Osteoblast (primary cell): ENCODE measurements around the gene BAX. TPM values are rescaled to one million over a fixed set of nuclear protein-coding genes. Genes with fewer than 3 reads are reported as not detected.

ENCODE experiments used
- DNase-seq: peaks from one replicate; pipeline ENCODE4 v3.0.0; 2011; ENCODE audit warnings: low spot score, mixed read lengths; ENCODE audit not compliant: insufficient read length; ENCODE audit errors: missing footprints
- H2AFZ ChIP-seq: 2 replicates; pipeline ENCODE4 v1.6.0; 2011; ENCODE audit warnings: mild to moderate bottlenecking, low read length
- H3K27ac ChIP-seq: 2 replicates; pipeline ENCODE4 v1.5.1; 2011; ENCODE audit warnings: mild to moderate bottlenecking, low read depth, low read length, moderate library complexity
- H3K27me3 ChIP-seq: 2 replicates; pipeline ENCODE4 v1.6.0; 2012; ENCODE audit warnings: mild to moderate bottlenecking, control low read depth, inconsistent platforms, low read length, moderate library complexity; ENCODE audit not compliant: insufficient read depth
- H3K36me3 ChIP-seq: 2 replicates; pipeline ENCODE4 v1.5.1; 2011; ENCODE audit warnings: mild to moderate bottlenecking, low read length, control low read depth, moderate library complexity; ENCODE audit not compliant: insufficient read depth
- H3K4me1 ChIP-seq: 2 replicates; pipeline ENCODE4 v1.5.1; 2011; ENCODE audit warnings: mild to moderate bottlenecking, low read length, control low read depth, moderate library complexity; ENCODE audit not compliant: insufficient read depth
- H3K4me2 ChIP-seq: 2 replicates; pipeline ENCODE4 v1.6.0; 2011; ENCODE audit warnings: mild to moderate bottlenecking, low read length; ENCODE audit not compliant: insufficient read depth
- H3K4me3 ChIP-seq: fragments of 200-600 bp; sonication (generic); 3 replicates; pipeline ENCODE4 v1.5.1; 2012; ENCODE audit warnings: mild to moderate bottlenecking, low read length, inconsistent platforms; ENCODE audit not compliant: insufficient read depth
- H3K79me2 ChIP-seq: 2 replicates; pipeline ENCODE4 v1.6.0; 2012; ENCODE audit warnings: mild to moderate bottlenecking, low read length, control low read depth, inconsistent platforms; ENCODE audit not compliant: insufficient read depth
- H3K9me3 ChIP-seq: 2 replicates; pipeline ENCODE4 v1.5.1; 2011; ENCODE audit warnings: low read depth, low read length, control low read depth
- H4K20me1 ChIP-seq: 2 replicates; pipeline ENCODE4 v1.6.0; 2012; ENCODE audit warnings: mild to moderate bottlenecking, low read length, control low read depth; ENCODE audit not compliant: insufficient read depth
- CTCF ChIP-seq: IDR thresholded peaks from 2 replicates; pipeline ENCODE4 v1.5.1; 2011; ENCODE audit warnings: mild to moderate bottlenecking, low read depth, low read length, moderate library complexity; ENCODE audit errors: extremely low read depth
- total RNA-seq: library from RNA; depleted of rRNA; stranded (reverse); fragments of >200 nt; gene quantifications from 2 replicates; pipeline ENCODE4 v1.2.3, GENCODE V29; 2012

BAX gene
- total RNA-seq, 1 donor: 78.9 TPM

GRCh38 chr19:48962849-48963165 is 8.1 kb downstream of the BAX start:
- no peak for TF ChIP-seq CTCF
- Histone ChIP-seq H3K4me3 (no peak overlapping the region), H3K9me3 (no peaks in the 10 kb centered on the region), H2AFZ (no peak overlapping the region), H4K20me1 (peaks cover 24% of the 10 kb centered on the region), H3K4me2 (no peak overlapping the region), H3K27me3 (no peaks in the 10 kb centered on the region), H3K36me3 (peaks cover 26% of the 10 kb centered on the region), H3K79me2 (peaks cover 22% of the 10 kb centered on the region), H3K27ac (no peak overlapping the region), H3K4me1 (peaks cover 33% of the 10 kb centered on the region)
- peak; percentile 80 for DNase-seq

GRCh38 chr19:48963371-48964204 is 8.9 kb downstream of the BAX start:
- Histone ChIP-seq H3K4me3 (peak overlapping the region; percentile 54), H3K27ac (peak overlapping the region; percentile 91), H4K20me1 (peaks cover 29% of the 10 kb centered on the region), H3K9me3 (no peaks in the 10 kb centered on the region), H3K27me3 (no peaks in the 10 kb centered on the region), H3K79me2 (peaks cover 19% of the 10 kb centered on the region), H3K36me3 (peaks cover 19% of the 10 kb centered on the region), H2AFZ (peak overlapping the region; percentile 43), H3K4me2 (peak overlapping the region; percentile 61), H3K4me1 (peaks cover 36% of the 10 kb centered on the region)
- TF ChIP-seq CTCF: no peak
- peak; percentile 95 for DNase-seq

GRCh38 chr19:48964205-48965039 is 9.7 kb downstream of the BAX start:
- Histone ChIP-seq H2AFZ (peak overlapping the region; percentile 43), H3K36me3 (peaks cover 20% of the 10 kb centered on the region), H4K20me1 (peaks cover 29% of the 10 kb centered on the region), H3K79me2 (peaks cover 19% of the 10 kb centered on the region), H3K4me2 (peak overlapping the region; percentile 61), H3K27me3 (no peaks in the 10 kb centered on the region), H3K9me3 (no peaks in the 10 kb centered on the region), H3K4me3 (peak overlapping the region; percentile 54), H3K4me1 (peaks cover 36% of the 10 kb centered on the region), H3K27ac (peak overlapping the region; percentile 91)
- peak; percentile 92 for DNase-seq
- no peak for TF ChIP-seq CTCF
